HCT116 (cell line): Measurements from ENCODE around the gene SLC2A2. TPM values are rescaled to one million over a fixed set of nuclear protein-coding genes. Genes with fewer than 3 reads are reported as not detected.

Experiments used
- ATAC-seq: fragments of 200-7000 bp; cut with Tn5 transposase; 2 replicates; pipeline ENCODE4 v1.9.1; 2020; ENCODE audit warnings: mild to moderate bottlenecking, moderate library complexity
- BruUV-seq: library from RNA; stranded (reverse); fragments of 400-500 nt; replicated peaks from 2 replicates; lab custom pipeline; 2021; lab: Mats Ljungman, UMichigan
- CTCF ChIA-PET: fragments of 300-600 bp; sonication (Branson Sonifier 250); formaldehyde crosslinking; loops from one replicate; lab custom pipeline; 2021; ENCODE audit warnings: antibody characterized with exemption; lab: Charles Lee
- POLR2A ChIA-PET: fragments of 300-600, 350-600 bp; sonication (Branson Sonifier 250); formaldehyde crosslinking; loops from one replicate; lab custom pipeline; 2021; ENCODE audit warnings: antibody characterized with exemption; lab: Charles Lee
- RAD21 ChIA-PET, 2 experiments: fragments of 300-600 bp; sonication (Branson Sonifier 250); formaldehyde crosslinking; loops; one replicate each; lab custom pipeline; 2023; ENCODE audit warnings: low total read pairs in 2 of 2; ENCODE audit not compliant: uncharacterized antibody in 2 of 2, unreplicated experiment in 2 of 2, low non-redundant PET in 1 of 2; lab: Charles Lee
- DNase-seq: peaks from one replicate; pipeline ENCODE4 v3.0.0-alpha.2; 2010; ENCODE audit warnings: low read depth, low spot score
- H2AFZ ChIP-seq: fragments of 200-600 bp; shearing (Covaris generic), sonication (generic); 2 replicates; pipeline ENCODE4 v1.6.1; 2017; ENCODE audit warnings: low read depth, mixed run types, mixed read lengths, antibody characterized with exemption, low read length; ENCODE audit not compliant: poor library complexity, severe bottlenecking
- H3K27ac ChIP-seq: 2 replicates; pipeline ENCODE4 v1.5.1; 2012; ENCODE audit warnings: low read depth, low read length
- H3K27me3 ChIP-seq: fragments of 200-600 bp; sonication (generic); 2 replicates; pipeline ENCODE4 v1.6.1; 2016; ENCODE audit warnings: mixed run types, low read length, mixed read lengths; ENCODE audit not compliant: insufficient read depth
- H3K36me3 ChIP-seq, 2 experiments: fragments of 200-500 bp in 1 of 2; fragments of 200-600 bp in 1 of 2; sonication (Bioruptor generic) in 1 of 2; sonication (generic) in 1 of 2; 2 replicates each; pipeline versions ENCODE4 v1.5.1 to v1.6.1; 2014 to 2016; ENCODE audit warnings: low read length in 2 of 2, inconsistent platforms in 1 of 2, mixed read lengths in 1 of 2, mixed run types in 1 of 2; ENCODE audit not compliant: insufficient read depth in 2 of 2, control insufficient read depth in 1 of 2
- H3K4me1 ChIP-seq, 2 experiments: fragments of 200-600 bp in 1 of 2; sonication (generic) in 1 of 2; 2 replicates each; pipeline versions ENCODE4 v1.5.1 to v1.6.1; 2012 to 2017; ENCODE audit warnings: low read length in 2 of 2, inconsistent platforms in 1 of 2, mild to moderate bottlenecking in 1 of 2, mixed read lengths in 1 of 2, mixed run types in 1 of 2, moderate library complexity in 1 of 2; ENCODE audit not compliant: insufficient read depth in 2 of 2, control insufficient read depth in 1 of 2
- H3K4me2 ChIP-seq: fragments of 200-600 bp; sonication (generic); 2 replicates; pipeline ENCODE4 v1.6.1; 2017; ENCODE audit warnings: mixed run types, low read length, mixed read lengths
- H3K4me3 ChIP-seq, 2 experiments: fragments of 200-600 bp in 1 of 2; sonication (generic) in 1 of 2; replicated peaks in 1 of 2; 2 replicates each; pipeline ENCODE4 v1.5.1; 2011 to 2016; ENCODE audit warnings: low read length in 2 of 2, control low read depth in 1 of 2, low read depth in 1 of 2, mild to moderate bottlenecking in 1 of 2, mixed read lengths in 1 of 2, mixed run types in 1 of 2
- H3K79me2 ChIP-seq: fragments of 200-600 bp; sonication (generic); 2 replicates; pipeline ENCODE4 v1.6.1; 2017; ENCODE audit warnings: mild to moderate bottlenecking, mixed run types, low read length, moderate library complexity, mixed read lengths; ENCODE audit not compliant: insufficient read depth
- H3K9ac ChIP-seq: fragments of 200-600 bp; sonication (generic); 2 replicates; pipeline ENCODE4 v1.6.1; 2016; ENCODE audit warnings: low read length, mixed read lengths
- H3K9me2 ChIP-seq: fragments of 200-600 bp; sonication (generic), shearing (Covaris generic); 2 replicates; pipeline ENCODE4 v1.6.1; 2017; ENCODE audit warnings: mixed run types, mild to moderate bottlenecking, moderate library complexity; ENCODE audit not compliant: insufficient read depth
- H3K9me3 ChIP-seq, 2 experiments: fragments of 200-500 bp in 1 of 2; fragments of 200-600 bp in 1 of 2; sonication (Bioruptor generic) in 1 of 2; sonication (generic) in 1 of 2; 2 replicates each; pipeline ENCODE4 v1.6.1; 2014 to 2017; ENCODE audit warnings: low read length in 2 of 2, mixed read lengths in 2 of 2, inconsistent platforms in 1 of 2, low read depth in 1 of 2, mild to moderate bottlenecking in 1 of 2, mixed run types in 1 of 2, moderate library complexity in 1 of 2; ENCODE audit not compliant: control insufficient read depth in 1 of 2, insufficient read depth in 1 of 2
- H4K20me1 ChIP-seq: fragments of 200-600 bp; sonication (generic), shearing (Covaris generic); 2 replicates; pipeline ENCODE4 v1.6.1; 2017; ENCODE audit warnings: mixed run types, mild to moderate bottlenecking, moderate library complexity; ENCODE audit not compliant: insufficient read depth
- CBX3 ChIP-seq: IDR thresholded peaks from 2 replicates; pipeline ENCODE4 v1.6.1; 2012; ENCODE audit warnings: low read depth
- EZH2phosphoT487 ChIP-seq: fragments of 200-600 bp; IDR thresholded peaks from 2 replicates; pipeline ENCODE4 v1.6.1; 2018; ENCODE audit warnings: antibody characterized with exemption, borderline replicate concordance
- FOSL1 ChIP-seq: IDR thresholded peaks from 2 replicates; pipeline ENCODE4 v1.6.1; 2012; ENCODE audit warnings: low read depth
- POLR2A ChIP-seq: IDR thresholded peaks from 2 replicates; pipeline ENCODE4 v1.7.0; 2011; ENCODE audit warnings: borderline replicate concordance; ENCODE audit not compliant: insufficient read depth, insufficient read length; ENCODE audit errors: extremely low read depth
- POLR2AphosphoS5 ChIP-seq: IDR thresholded peaks from 2 replicates; pipeline ENCODE4 v1.6.1; 2011; ENCODE audit warnings: mild to moderate bottlenecking, low read depth, low read length, moderate library complexity
- REST ChIP-seq: IDR thresholded peaks from 2 replicates; pipeline ENCODE4 v1.6.1; 2012; ENCODE audit warnings: low read depth
- SP1 ChIP-seq: IDR thresholded peaks from 2 replicates; pipeline ENCODE4 v1.6.1; 2012; ENCODE audit warnings: low read depth
- SRF ChIP-seq: IDR thresholded peaks from 2 replicates; pipeline ENCODE4 v1.6.1; 2012; ENCODE audit warnings: low read depth
- TCF7L2 ChIP-seq: IDR thresholded peaks from 2 replicates; pipeline ENCODE4 v1.7.0; 2011; ENCODE audit warnings: borderline replicate concordance, inconsistent platforms; ENCODE audit not compliant: insufficient read depth, insufficient read length; ENCODE audit errors: extremely low read depth
- YY1 ChIP-seq: IDR thresholded peaks from 2 replicates; pipeline ENCODE4 v1.6.1; 2011; ENCODE audit warnings: low read length, low read depth, moderate library complexity, mild to moderate bottlenecking; ENCODE audit not compliant: insufficient replicate concordance; ENCODE audit errors: extremely low read depth
- intact Hi-C: fragments of 100-400 bp; cut with micrococcal nuclease; formaldehyde crosslinking; loops from 2 replicates; pipeline ENCODE4 v1.10.0; 2022
- total RNA-seq: library from RNA; stranded (reverse); gene quantifications from one replicate; pipeline ENCODE4 v1.2.1, GENCODE V29; 2021; ENCODE audit not compliant: unreplicated experiment
- TF ChIP-seq, protein P1 (sequence below), 3 experiments: fragments of 200-600 bp in 1 of 3; sonication (generic) in 1 of 3; IDR thresholded peaks in 2 of 3; conservative IDR thresholded peaks in 1 of 3; 2 replicates each; pipeline ENCODE4 v1.5.1; 2012 to 2017; ENCODE audit warnings: low read depth in 2 of 3, low read length in 2 of 3, antibody characterized with exemption in 1 of 3, borderline replicate concordance in 1 of 3, control low read depth in 1 of 3, mild to moderate bottlenecking in 1 of 3, mixed read lengths in 1 of 3, mixed run types in 1 of 3, moderate library complexity in 1 of 3; ENCODE audit not compliant: insufficient read depth in 1 of 3

The SLC2A2 gene
- total RNA-seq, 1 experiment from 2014 or later, result not detected

GRCh38 chr3:171021377-171021776 is 5.1 kb downstream of the SLC2A2 start:
- no peak overlapping the region for H2AFZ ChIP-seq
- no peaks in the 10 kb centered on the region for H3K4me1 ChIP-seq
- ATAC-seq (no peak), DNase-seq (no peak)
- H3K27ac ChIP-seq, result no peak overlapping the region
- no peaks in the 10 kb centered on the region for H3K9me3 ChIP-seq
- ChIA-PET RAD21 (no interaction called here), POLR2A (no interaction called here), CTCF (interaction anchor here (0.6 kb wide), 1 partner anchor 806 kb away, joined by 3 read pairs; no protein-coding TSS in a partner anchor)
- no TSS peak for BruUV-seq
- no peak overlapping the region for H3K4me3 ChIP-seq
- no peak overlapping the region for H3K9ac ChIP-seq
- intact Hi-C loops, result no loop called here
- no peaks in the 10 kb centered on the region for H3K27me3 ChIP-seq
- no peaks in the 10 kb centered on the region for H3K79me2 ChIP-seq
- no peaks in the 10 kb centered on the region for H3K9me2 ChIP-seq
- H3K4me2 ChIP-seq, result no peak overlapping the region
- no peaks in the 10 kb centered on the region for H3K36me3 ChIP-seq
- H4K20me1 ChIP-seq, result no peaks in the 10 kb centered on the region
- TF ChIP-seq, protein P1, sequence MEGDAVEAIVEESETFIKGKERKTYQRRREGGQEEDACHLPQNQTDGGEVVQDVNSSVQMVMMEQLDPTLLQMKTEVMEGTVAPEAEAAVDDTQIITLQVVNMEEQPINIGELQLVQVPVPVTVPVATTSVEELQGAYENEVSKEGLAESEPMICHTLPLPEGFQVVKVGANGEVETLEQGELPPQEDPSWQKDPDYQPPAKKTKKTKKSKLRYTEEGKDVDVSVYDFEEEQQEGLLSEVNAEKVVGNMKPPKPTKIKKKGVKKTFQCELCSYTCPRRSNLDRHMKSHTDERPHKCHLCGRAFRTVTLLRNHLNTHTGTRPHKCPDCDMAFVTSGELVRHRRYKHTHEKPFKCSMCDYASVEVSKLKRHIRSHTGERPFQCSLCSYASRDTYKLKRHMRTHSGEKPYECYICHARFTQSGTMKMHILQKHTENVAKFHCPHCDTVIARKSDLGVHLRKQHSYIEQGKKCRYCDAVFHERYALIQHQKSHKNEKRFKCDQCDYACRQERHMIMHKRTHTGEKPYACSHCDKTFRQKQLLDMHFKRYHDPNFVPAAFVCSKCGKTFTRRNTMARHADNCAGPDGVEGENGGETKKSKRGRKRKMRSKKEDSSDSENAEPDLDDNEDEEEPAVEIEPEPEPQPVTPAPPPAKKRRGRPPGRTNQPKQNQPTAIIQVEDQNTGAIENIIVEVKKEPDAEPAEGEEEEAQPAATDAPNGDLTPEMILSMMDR (IDR thresholded peaks at IDR 0.05 in 2 of 3, conservative IDR thresholded peaks at IDR 0.05 in 1 of 3; ENCODE audit: borderline replicate concordance in 1 of 3, insufficient read depth in 1 of 3, low read depth in 2 of 3, low read length in 2 of 3), result no peak
- TF ChIP-seq SRF (no peak), POLR2A (no peak), YY1 (no peak), CBX3 (no peak), EZH2phosphoT487 (no peak), TCF7L2 (no peak), FOSL1 (no peak), POLR2AphosphoS5 (no peak), SP1 (no peak), REST (no peak)
